Measurements from ENCODE around the gene NME9. TPM values are rescaled to one million over a fixed set of nuclear protein-coding genes. Genes with fewer than 3 reads are reported as not detected.

NME9 gene
- total RNA-seq, 1 experiment from 2014 or later: not detected

DNA sequence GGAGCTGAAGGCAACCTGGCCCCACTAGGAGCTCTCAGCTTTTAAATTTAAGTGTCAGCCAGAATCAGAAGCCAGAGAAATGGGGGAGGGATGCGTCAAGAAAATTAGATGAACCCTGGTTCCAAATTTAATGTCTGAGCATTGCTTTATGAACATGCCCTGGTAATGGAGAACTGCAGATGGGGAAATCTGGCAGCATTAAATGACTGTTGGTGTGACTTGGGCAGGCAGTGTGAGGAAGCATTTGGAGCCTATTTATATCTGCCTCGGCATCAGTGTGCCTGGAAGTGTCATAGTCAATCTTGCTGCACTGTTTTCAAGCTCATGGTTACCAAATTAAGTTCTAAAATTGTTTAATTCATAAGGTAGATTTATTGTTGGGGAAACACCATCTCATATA, 29.0 kb downstream of the NME9 start:
- Histone ChIP-seq H3K23me2 (ENCODE audit: insufficient read length, low read depth, low read length, poor library complexity, severe bottlenecking) (no peaks in the 10 kb centered on the region), H2BK15ac (ENCODE audit: low read depth, low read length) (no peak overlapping the region), H3K79me2 (ENCODE audit: insufficient read depth, low read length) (no peaks in the 10 kb centered on the region), H2BK20ac (ENCODE audit: low read depth, low read length, poor library complexity, severe bottlenecking) (no peak overlapping the region), H3K14ac (ENCODE audit: insufficient read depth, low read length) (no peak overlapping the region), H3K56ac (ENCODE audit: insufficient read length, low read depth, low read length) (no peak overlapping the region), H3K9me3 (ENCODE audit: control insufficient read depth, low read depth, low read length) (no peaks in the 10 kb centered on the region), H3K27ac (ENCODE audit: insufficient read length, low read depth, low read length) (no peak overlapping the region), H3K4me2 (ENCODE audit: insufficient read depth, insufficient read length, low read length) (no peak overlapping the region), H3K9ac (ENCODE audit: extremely low read depth, insufficient read length, low read length) (no peak overlapping the region), H3K23ac (ENCODE audit: insufficient read length, low read depth, low read length) (no peak overlapping the region), H3K4ac (ENCODE audit: low read depth, low read length) (no peak overlapping the region), H3K79me1 (ENCODE audit: insufficient read depth, low read depth, low read length, poor library complexity, severe bottlenecking) (no peaks in the 10 kb centered on the region), H4K8ac (replicated peaks; ENCODE audit: insufficient read length, low read depth, low read length) (no peak overlapping the region), H3T11ph (ENCODE audit: low read length) (no peak overlapping the region), H2AFZ (ENCODE audit: low read length) (no peak overlapping the region), H4K91ac (ENCODE audit: insufficient read length, low read depth, low read length) (no peak overlapping the region), H2BK5ac (ENCODE audit: insufficient read length, low read length) (no peak overlapping the region), H4K20me1 (ENCODE audit: control insufficient read depth, insufficient read depth, insufficient read length) (no peaks in the 10 kb centered on the region), H2BK120ac (ENCODE audit: low read depth, low read length, poor library complexity, severe bottlenecking) (no peak overlapping the region), H3K27me3 (ENCODE audit: insufficient read depth, low read length) (no peaks in the 10 kb centered on the region; the same call in 1 of the 2 replicates), H2BK12ac (ENCODE audit: insufficient read length, low read depth, low read length) (no peak overlapping the region), H3K4me1 (ENCODE audit: insufficient read depth, low read length) (no peaks in the 10 kb centered on the region), H4K5ac (ENCODE audit: insufficient read length, low read depth, low read length) (no peak overlapping the region), H3K18ac (ENCODE audit: insufficient read length, low read depth, low read length) (no peak overlapping the region), H2AK5ac (ENCODE audit: insufficient read length, low read length) (no peak overlapping the region)
- TF ChIP-seq CTCF (conservative IDR thresholded peaks at IDR 0.05): no peak
- H3K4me3 Mint-ChIP-seq: no peak overlapping the region
- no peaks in the 10 kb centered on the region for H3K4me1 Mint-ChIP-seq
- no CpG with 5 or more reads among the region's 2 CpGs for WGBS (ENCODE audit: extremely low coverage, insufficient read length, low lambda C conversion rate)
- no peaks in the 10 kb centered on the region for H3K9me3 Mint-ChIP-seq
- no peak overlapping the region for H3K27ac Mint-ChIP-seq
- H3K36me3 Mint-ChIP-seq (ENCODE audit: insufficient read depth in 1 of 3, low read depth in 3 of 3): peaks cover 0 to 23% (median 18%) of the 10 kb centered on the region in 3 experiments; a peak in 5 of 7 replicates
- no peak for DNase-seq
- H3K27me3 Mint-ChIP-seq (ENCODE audit: low read depth): no peaks in the 10 kb centered on the region; the same call in 1 of the 2 replicates
